Endothelial cell of hepatic sinusoid (primary cell): Measurements from ENCODE around the gene FAM186B.

Source experiments
- in situ Hi-C: cut with HindIII; loops from 2 replicates; pipeline ENCODE4 v1.10.0; 2017; ENCODE audit warnings: low sequenced_read_pairs

Gene FAM186B

GRCh38 chr12:49612210-49612609 is 6.8 kb upstream of the FAM186B start:
- in situ Hi-C loops: loop anchor here (10.0 kb wide), 1 partner anchor 47 kb away; the partner anchor contains the start of gene MCRS1

- in situ Hi-C loops: loop anchor here (10.0 kb wide), 1 partner anchor 46 kb away; the partner anchor contains the start of gene MCRS1
Observed at GRCh38 chr12:49610785-49611184, 5.3 kb upstream of the FAM186B start.

DNA sequence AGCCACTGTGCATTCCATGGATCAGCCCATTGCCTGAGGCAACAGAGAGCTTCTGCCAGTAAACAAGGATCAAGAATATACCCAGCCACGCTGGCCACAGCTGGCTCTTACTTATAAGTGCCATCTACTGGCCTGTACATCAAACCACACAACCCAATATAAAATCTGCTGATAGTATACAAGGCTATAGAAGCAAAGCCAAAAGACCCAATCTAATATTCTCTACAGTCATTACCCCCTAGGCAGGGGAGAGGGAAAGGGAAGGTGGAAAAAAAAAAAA is 4.4 kb upstream of the FAM186B start:
- in situ Hi-C loops: loop anchor here (10.0 kb wide), 1 partner anchor 45 kb away; the partner anchor contains the start of gene MCRS1

GRCh38 chr12:49609059-49609874 is 3.8 kb upstream of the FAM186B start:
- in situ Hi-C loops: no loop called here

DNA sequence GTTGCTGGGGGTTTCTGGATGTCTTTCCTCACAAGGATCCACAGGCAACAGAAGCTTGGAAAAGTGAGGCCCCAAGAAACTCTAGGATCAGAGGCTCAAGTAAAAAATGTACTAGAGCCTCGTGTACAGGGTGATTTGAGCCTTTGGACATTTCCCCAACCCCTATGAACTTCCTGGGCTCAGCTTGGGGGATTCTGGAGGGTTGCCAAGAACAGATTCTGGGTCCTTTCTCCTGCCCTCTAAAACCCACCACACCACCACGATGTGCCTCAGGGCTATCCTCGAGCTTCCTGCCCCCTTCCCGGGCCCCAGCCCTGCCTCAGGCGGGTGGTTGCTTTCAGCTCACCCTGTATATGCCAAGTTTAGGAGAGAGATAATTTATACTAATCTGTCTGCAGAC is 583 bp downstream of the FAM186B start:
- in situ Hi-C loops: no loop called here

GRCh38 chr12:49603721-49604120 is 1.7 kb downstream of the FAM186B start:
- in situ Hi-C loops: no loop called here

- in situ Hi-C loops: no loop called here
Observed at GRCh38 chr12:49599961-49600360, 5.5 kb downstream of the FAM186B start.

DNA sequence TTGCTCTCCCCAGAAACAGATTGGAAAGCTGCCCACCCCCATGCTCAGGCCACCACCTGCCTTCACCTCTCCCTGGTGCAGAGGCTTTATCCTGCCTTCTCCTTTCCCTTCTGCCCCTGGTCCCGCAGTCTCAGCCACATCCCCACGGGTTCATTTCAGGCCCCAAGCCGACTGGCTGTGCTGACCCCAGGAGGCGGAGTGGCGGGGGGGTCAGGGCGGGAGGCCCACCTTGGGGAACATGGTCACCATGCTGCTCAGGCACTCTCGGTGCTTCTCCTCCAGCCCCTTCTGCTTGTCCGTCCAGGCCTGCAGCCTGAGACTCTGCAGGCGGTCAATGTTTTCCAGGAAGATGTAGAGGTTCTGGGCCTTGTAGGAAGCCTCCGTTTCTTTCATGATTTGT is 6.9 kb downstream of the FAM186B start:
- in situ Hi-C loops: no loop called here

GRCh38 chr12:49588721-49589516 is 16.5 kb downstream of the FAM186B start:
- in situ Hi-C loops: no loop called here

GRCh38 chr12:49588281-49588680 is 17.2 kb downstream of the FAM186B start:
- in situ Hi-C loops: no loop called here

DNA sequence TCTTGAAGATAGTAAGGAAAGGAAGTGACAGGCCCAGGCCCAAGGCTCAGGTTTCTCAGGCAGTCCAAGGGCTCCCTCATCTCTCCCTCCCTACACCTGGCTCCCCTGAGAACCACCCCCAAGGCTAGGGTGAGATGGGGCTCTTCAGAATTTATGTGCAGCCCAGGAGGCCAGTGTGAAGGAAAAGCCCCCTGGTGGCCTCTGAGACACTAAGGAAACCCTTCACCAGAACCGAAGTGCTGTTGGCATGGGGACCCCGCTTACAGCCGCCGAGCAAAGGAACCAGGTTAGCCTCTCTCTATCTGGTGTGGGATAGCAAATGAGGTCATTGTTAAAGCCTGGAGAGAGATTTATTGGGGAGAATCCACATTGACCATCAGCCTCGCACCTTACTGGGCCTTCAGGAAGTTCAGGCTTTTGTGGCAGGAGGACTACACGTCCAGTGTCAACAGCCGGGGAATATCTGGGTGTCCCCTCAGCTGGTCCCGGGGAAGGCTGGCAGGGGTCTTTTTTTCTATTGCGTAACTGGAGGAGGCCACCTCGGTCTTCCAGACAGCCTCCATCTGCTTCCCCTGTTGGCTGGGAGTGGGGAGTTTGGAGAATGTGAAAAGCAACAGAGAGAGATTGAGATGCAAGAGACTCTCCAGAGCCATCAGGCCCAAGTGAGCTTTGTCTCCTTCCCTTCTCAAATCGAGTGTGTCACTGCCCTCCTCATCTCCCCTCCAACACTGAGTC is 18.1 kb downstream of the FAM186B start:
- in situ Hi-C loops: no loop called here

DNA sequence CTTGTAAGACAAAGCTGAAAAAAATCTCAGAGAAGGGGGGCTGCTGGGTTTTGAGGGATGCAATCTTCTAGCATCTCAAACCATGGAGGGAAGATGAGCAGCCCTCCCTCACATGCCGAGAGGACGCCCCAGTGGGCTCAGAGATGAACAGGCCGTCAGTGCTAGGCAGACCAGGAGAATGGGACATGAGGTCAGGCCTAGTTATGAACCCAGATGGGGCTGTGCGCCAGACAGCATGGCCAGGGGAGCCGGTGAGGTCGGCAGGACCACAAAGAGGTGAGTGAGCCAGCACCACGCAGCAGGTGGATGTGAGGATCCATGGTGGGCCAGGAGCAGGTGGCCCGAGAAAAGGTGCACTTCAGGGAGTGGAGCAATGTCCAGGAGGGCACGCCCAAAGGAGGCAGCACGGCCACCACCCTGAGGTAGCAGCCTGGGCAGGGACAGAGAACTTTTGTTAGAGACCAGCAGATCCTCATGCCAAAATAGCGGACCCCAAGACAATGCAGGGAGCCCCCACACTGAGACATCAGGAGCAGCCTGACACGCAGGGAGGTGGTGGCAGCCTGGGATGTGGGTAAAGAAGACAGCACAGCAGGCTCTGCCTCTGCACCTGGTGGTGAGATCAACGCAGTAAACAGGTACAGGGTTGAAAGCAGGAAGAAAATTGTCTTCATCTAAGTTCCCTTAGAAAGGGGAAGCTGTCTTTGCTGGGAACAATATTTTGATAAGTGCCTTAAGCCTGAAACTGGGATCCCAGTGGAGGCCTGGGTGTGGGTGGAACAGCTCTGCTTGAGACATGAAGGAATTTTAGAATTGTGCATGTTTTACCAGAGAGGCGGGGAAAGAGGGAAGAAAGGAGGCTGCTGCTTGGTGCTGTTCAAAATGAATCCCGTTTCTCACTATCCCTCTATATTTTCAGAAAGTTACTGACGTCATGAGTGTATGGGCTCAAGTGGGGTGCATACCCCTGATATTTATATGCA is 19.7 kb downstream of the FAM186B start:
- in situ Hi-C loops: no loop called here

DNA sequence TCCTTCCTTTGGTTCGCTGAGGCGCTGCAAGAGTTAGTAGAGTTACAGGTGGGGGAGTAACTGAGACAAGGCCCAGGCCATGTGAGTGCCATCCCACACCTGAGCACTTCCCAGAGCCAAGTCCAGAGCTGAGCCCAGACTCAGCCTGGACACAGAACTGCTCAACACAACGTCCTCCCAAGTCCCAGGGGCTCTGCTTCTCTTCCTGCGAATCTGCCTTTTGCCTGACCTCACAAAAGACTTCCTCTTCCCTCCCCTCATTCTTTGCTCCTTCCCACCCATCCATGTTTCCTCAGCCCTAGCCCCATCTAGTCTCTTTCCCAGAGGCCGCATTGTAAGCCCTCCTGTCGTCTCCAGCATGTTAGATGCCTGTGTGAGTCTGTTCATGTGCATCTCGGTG is 20.8 kb downstream of the FAM186B start:
- in situ Hi-C loops: no loop called here

DNA sequence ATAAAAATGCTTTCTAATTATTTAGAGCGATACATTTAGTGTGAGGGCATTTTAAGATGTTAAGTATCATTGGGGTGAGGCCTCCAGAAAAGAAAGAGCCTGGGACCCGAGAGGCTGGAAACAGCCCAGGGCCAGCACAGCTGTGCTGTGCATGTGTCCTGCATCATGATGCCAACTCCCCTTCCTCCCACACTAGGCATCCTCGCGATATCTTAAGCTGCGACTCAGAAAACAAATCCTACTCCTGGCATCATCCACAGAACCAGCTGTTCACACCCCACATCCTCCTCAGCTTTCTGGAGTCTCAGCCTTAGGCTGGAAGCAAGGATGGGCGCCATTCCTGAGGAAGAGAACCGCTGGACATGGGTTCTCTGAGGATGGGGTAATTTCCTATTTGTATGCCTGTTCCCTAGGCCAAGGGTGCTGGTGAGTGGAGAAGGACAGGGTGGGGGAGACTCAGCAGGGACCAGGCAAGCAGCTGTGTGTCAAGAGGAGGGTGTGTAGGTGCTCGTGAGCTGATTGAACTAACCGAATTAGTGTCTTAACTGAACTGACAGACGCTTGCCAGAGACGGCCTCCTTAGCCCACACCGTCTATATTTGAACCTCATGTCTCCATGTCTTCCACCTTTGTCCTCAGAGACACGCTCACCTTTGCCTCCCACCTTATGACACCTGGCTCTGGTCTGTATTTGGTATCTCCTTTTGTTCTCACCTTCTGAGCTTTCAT is 21.9 kb downstream of the FAM186B start:
- in situ Hi-C loops: no loop called here

DNA sequence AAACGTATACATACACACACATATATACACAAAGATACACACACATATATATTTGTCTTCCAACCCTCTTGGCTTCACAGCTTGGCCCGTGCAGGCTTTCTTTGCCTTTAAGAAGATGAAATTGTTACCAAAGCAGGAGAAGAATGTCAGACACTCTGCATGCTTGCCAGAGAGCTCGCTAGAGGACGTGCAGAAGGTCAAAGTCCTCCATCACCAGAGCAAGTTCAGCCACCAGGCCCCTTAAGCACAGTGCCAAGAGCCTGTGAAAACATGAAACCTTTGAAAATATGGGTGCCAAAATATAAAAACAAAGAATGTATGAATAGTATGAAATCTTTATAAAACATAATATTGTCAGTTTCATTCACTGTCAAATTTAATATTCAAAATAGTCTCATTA is 22.6 kb downstream of the FAM186B start:
- in situ Hi-C loops: no loop called here

DNA sequence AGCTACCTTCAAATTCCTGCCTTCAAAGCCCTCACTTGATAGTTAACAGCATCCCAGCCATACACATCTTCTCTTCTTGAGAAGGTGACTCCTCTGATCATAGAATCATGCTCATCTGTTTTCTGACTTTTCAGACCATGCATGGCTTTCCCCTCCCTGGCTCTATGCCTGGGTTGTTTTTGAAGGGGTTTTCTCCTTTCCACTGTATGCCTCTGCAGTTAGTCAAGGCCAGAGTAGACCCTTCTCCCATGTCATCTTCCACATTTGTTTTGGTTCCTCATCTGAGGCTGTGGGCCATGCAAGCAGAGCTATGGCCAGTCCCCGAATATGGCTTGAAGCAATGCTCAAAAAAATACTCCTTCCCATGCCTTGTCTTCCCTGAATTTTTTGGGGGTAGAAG is 23.2 kb downstream of the FAM186B start:
- in situ Hi-C loops: no loop called here

DNA sequence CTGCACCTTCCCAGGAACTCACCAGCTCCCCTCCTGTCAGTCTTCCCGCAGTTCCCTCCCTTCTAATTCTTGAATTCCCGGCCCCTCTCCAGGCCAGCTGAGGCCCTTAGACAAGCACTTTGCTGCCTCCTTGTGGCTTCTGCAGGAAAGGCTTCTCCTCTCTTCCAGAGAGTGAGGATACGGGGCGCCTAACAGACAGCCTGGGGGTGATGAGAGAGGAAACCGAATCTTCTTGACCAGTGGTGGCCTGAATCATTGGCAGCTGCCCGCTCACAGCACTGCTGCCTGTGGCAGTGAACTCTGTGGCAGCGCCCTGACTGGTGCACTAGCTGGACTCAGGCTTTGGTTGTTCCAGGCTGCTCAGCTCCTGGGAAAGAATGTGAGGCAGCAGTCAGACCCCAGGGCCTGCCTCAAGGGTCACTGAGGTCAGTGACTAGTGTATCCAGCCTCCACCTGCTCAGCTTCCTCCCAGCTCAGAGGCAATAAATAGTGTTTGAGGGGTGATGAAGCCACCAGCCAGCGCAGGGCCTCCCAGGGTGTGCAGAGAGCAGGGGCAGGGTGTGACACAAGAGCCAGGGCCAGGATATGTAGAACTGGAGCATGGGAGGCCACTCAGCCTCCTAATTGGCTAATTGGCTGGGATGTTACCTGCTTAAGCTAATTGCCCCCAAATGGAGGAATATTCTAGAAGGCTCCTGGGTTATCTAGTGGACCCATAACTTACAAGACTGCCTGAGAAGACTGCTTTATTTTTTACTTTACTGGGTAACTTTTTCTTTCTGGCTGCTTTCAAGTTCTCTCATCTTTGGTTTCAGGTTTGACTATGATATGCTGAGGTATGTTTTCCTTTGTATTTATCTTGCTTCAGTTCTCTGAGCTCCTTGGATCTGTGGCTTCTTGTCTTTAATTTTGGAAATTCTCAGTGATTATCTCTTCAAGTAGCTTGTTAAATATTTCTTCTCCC is 24.6 kb downstream of the FAM186B start:
- in situ Hi-C loops: no loop called here

DNA sequence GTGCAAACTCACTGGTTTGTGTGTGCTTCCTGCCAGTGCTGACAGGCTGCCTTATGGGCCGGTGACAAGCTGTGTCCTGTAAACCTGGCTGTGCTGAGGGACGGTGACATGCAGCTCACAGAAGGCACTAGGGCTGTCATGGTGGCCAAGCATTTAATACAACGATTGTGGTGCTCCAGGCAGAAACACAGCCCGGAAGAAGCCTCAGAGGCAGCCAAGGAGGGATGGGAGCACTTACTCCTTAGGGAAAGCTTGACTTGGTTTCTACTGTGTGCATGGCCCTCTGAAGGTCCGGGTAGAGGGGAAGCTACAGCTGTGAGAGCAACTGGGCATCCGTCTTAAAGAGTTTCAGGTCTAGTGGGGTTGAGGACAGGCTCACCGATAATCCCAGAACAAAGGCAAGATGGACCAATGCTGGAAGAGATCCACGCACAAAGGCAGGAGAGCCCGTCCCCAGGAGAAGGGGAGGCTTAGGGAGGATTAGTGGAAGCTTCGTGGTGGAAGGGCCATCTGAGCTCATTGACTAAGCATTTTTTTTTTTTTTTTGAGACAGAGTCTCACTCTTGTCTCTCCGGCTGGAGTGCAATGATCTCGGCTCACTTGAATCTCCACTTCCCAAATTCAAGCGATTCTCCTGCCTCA is 26.8 kb downstream of the FAM186B start:
- in situ Hi-C loops: loop anchor here (5.0 kb wide), 1 partner anchor 36 kb away; no protein-coding TSS in a partner anchor
